Common myeloid progenitor, CD34-positive (primary cell): ENCODE results near the gene PIK3CB.

Source experiments
- CTCF ChIA-PET: fragments of 350-600 bp; sonication (Branson Sonifier 250); formaldehyde crosslinking; loops from one replicate; lab custom pipeline; 2021; ENCODE audit warnings: antibody characterized with exemption; lab: Charles Lee
- POLR2A ChIA-PET: fragments of 350-600 bp; sonication (Branson Sonifier 250); formaldehyde crosslinking; loops from one replicate; lab custom pipeline; 2021; ENCODE audit warnings: antibody characterized with exemption; lab: Charles Lee
- DNase-seq, 3 donors: peaks; one replicate each; pipeline versions ENCODE4 v3.0.0 to v3.0.0-alpha.2; 2013
- H3K27ac ChIP-seq, 2 experiments: 1 replicate in 1 of 2; 2 replicates in 1 of 2; pipeline ENCODE4 v1.7.0; 2013; ENCODE audit warnings: inconsistent platforms in 2 of 2, low read length in 2 of 2, mild to moderate bottlenecking in 2 of 2, low read depth in 1 of 2, moderate library complexity in 1 of 2; ENCODE audit not compliant: severe bottlenecking in 2 of 2, insufficient read depth in 1 of 2, poor library complexity in 1 of 2
- H3K27me3 ChIP-seq, 5 experiments: replicated peaks in 2 of 5; 1 replicate in 3 of 5; 2 replicates in 2 of 5; pipeline versions ENCODE4 v1.6.1 to v1.7.0; 2013; ENCODE audit warnings: low read length in 4 of 5, mild to moderate bottlenecking in 2 of 5, moderate library complexity in 2 of 5, inconsistent platforms in 1 of 5; ENCODE audit not compliant: insufficient read depth in 5 of 5, control insufficient read depth in 4 of 5
- H3K36me3 ChIP-seq, 4 experiments: 1 replicate in 2 of 4; 2 replicates in 2 of 4; pipeline versions ENCODE4 v1.6.1 to v1.7.0; 2013; ENCODE audit warnings: low read length in 3 of 4, control low read depth in 1 of 4, mild to moderate bottlenecking in 1 of 4; ENCODE audit not compliant: control insufficient read depth in 4 of 4, insufficient read depth in 4 of 4
- H3K4me1 ChIP-seq, 4 experiments: 1 replicate in 3 of 4; 2 replicates in 1 of 4; pipeline versions ENCODE4 v1.6.1 to v1.7.1; 2013; ENCODE audit warnings: low read length in 3 of 4, mild to moderate bottlenecking in 3 of 4, control low read depth in 1 of 4, inconsistent platforms in 1 of 4, moderate library complexity in 1 of 4; ENCODE audit not compliant: control insufficient read depth in 4 of 4, insufficient read depth in 4 of 4; ENCODE audit errors: control extremely low read depth in 1 of 4
- H3K4me3 ChIP-seq, 7 experiments: 1 replicate in 4 of 7; 2 replicates in 3 of 7; pipeline versions ENCODE4 v1.5.1 to v1.7.0; 2013; ENCODE audit warnings: mild to moderate bottlenecking in 7 of 7, low read length in 6 of 7, moderate library complexity in 6 of 7, inconsistent platforms in 2 of 7, low read depth in 2 of 7, control low read depth in 1 of 7; ENCODE audit not compliant: insufficient read depth in 4 of 7, control insufficient read depth in 1 of 7; ENCODE audit errors: extremely low read depth in 1 of 7
- H3K9me3 ChIP-seq, 5 experiments: 1 replicate in 4 of 5; 2 replicates in 1 of 5; pipeline versions ENCODE4 v1.6.1 to v1.7.1; 2013; ENCODE audit warnings: low read length in 4 of 5, mild to moderate bottlenecking in 2 of 5, inconsistent platforms in 1 of 5, low read depth in 1 of 5, moderate library complexity in 1 of 5; ENCODE audit not compliant: control insufficient read depth in 4 of 5, insufficient read depth in 2 of 5; ENCODE audit errors: control extremely low read depth in 1 of 5
- WGBS: methylation state at CpG from one replicate; pipeline ENCODE4 v1.1.5; 2013; ENCODE audit not compliant: insufficient coverage; 5-methylcytosine and 5-hydroxymethylcytosine counted together

Gene PIK3CB

GRCh38 chr3:138724443-138724842 is 110.3 kb downstream of the PIK3CB start:
- Histone ChIP-seq H3K27ac (peak overlapping the region in 1 of 2 experiments; percentile 0), H3K27me3 (no peaks in the 10 kb centered on the region), H3K4me1 (peaks cover 4 to 31% (median 15%) of the 10 kb centered on the region in 4 experiments), H3K4me3 (no peak overlapping the region), H3K36me3 (peaks cover 0 to 4% (median 3%) of the 10 kb centered on the region in 4 experiments), H3K9me3 (no peaks in the 10 kb centered on the region)
- no peak for DNase-seq
- 100% methylated on average over 1 of the region's 6 CpGs for WGBS
- POLR2A ChIA-PET, result no interaction called here
- CTCF ChIA-PET, result interaction anchor here (0.6 to 1.2 kb wide), 5 partner anchors 9 to 191 kb away, joined by 3 read pairs; no protein-coding TSS in a partner anchor

DNA sequence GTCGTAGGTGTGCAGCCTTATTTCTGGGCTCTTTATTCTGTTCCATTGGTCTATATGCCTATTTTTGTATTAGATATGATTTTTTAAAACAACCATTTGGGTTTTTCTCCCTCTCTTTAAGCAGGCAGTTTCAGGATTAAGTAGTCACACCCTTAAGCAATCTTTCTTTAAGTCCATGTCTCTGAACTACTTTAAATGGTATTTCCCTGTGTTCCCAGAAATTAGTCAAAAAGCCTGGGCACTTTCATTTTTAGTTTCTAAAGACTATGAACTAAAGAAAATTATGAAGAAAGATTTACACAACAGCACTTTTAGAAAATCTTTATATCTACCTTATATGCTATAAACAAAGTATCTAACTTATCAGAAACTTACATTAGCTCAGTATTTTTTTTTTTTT is 115.9 kb downstream of the PIK3CB start:
- no peak overlapping the region for H3K27ac ChIP-seq
- H3K27me3 ChIP-seq, result no peaks in the 10 kb centered on the region
- WGBS, result no CpG with 5 or more reads among the region's 1 CpG
- DNase-seq, result no peak
- peaks cover 0 to 3% (median 2%) of the 10 kb centered on the region in 4 experiments for H3K36me3 ChIP-seq
- H3K4me3 ChIP-seq, result no peak overlapping the region
- no peaks in the 10 kb centered on the region for H3K9me3 ChIP-seq
- POLR2A ChIA-PET, result no interaction called here
- CTCF ChIA-PET, result interaction anchor here (1.5 kb wide), 1 partner anchor 197 kb away, joined by 3 read pairs; no protein-coding TSS in a partner anchor
- H3K4me1 ChIP-seq, result no peaks in the 10 kb centered on the region

- CTCF ChIA-PET, result interaction anchor here (1.2 kb wide), 1 partner anchor 17 kb away, joined by 3 read pairs; no protein-coding TSS in a partner anchor
- POLR2A ChIA-PET, result interaction anchor here (0.6 kb wide), 1 partner anchor 25 kb away, joined by 4 read pairs; no protein-coding TSS in a partner anchor
- DNase-seq, result no peak
- H3K27me3 ChIP-seq, result no peaks in the 10 kb centered on the region
- no CpG with 5 or more reads among the region's 2 CpGs for WGBS
- no peak overlapping the region for H3K27ac ChIP-seq
- peaks cover 0 to 9% (median 2%) of the 10 kb centered on the region in 4 experiments for H3K36me3 ChIP-seq
- H3K4me3 ChIP-seq, result no peak overlapping the region
- H3K9me3 ChIP-seq, result no peaks in the 10 kb centered on the region
- H3K4me1 ChIP-seq, result no peaks in the 10 kb centered on the region
These were observed 117.4 kb downstream of the PIK3CB start for GRCh38 chr3:138717348-138717747.

GRCh38 chr3:138712086-138712485 is 122.6 kb downstream of the PIK3CB start:
- Histone ChIP-seq H3K27ac (no peak overlapping the region), H3K4me3 (no peak overlapping the region), H3K27me3 (no peaks in the 10 kb centered on the region), H3K36me3 (peaks cover 3 to 17% (median 7%) of the 10 kb centered on the region in 4 experiments), H3K4me1 (no peaks in the 10 kb centered on the region), H3K9me3 (no peaks in the 10 kb centered on the region)
- no CpG with 5 or more reads among the region's 4 CpGs for WGBS
- POLR2A ChIA-PET, result no interaction called here
- DNase-seq, result no peak
- CTCF ChIA-PET, result interaction anchor here (3.0 kb wide), 1 partner anchor 203 kb away, joined by 9 read pairs; no protein-coding TSS in a partner anchor

DNA sequence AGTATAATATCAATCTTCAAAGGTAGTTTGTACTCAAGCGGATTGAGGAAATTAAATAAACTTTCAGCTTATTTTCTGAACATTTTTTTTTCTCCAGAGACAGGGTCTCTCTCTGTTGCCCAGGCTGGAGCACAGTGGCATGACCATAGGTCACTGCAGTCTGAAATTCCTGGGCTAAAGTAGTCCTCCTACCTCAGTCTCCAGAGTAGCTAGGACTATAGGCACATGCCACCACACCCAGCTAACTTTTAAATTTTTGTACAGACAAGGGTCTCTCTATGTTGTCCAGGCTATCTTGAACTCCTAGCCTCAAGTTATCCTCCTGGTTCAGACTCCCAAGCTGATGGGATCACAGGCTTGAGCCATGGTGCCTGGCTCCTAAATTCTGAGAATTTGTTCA is 129.1 kb downstream of the PIK3CB start:
- Histone ChIP-seq H3K27me3 (no peaks in the 10 kb centered on the region), H3K4me1 (no peaks in the 10 kb centered on the region), H3K9me3 (no peaks in the 10 kb centered on the region), H3K36me3 (peaks cover 10 to 28% (median 17%) of the 10 kb centered on the region in 4 experiments), H3K4me3 (no peak overlapping the region), H3K27ac (no peak overlapping the region)
- ChIA-PET CTCF (interaction anchor here (0.7 to 13.7 kb wide), 5 partner anchors 10 to 217 kb away, joined by 3 to 159 read pairs (median 4); no protein-coding TSS in a partner anchor), POLR2A (no interaction called here)
- DNase-seq, result no peak
- WGBS, result no CpG with 5 or more reads among the region's 1 CpG

DNA sequence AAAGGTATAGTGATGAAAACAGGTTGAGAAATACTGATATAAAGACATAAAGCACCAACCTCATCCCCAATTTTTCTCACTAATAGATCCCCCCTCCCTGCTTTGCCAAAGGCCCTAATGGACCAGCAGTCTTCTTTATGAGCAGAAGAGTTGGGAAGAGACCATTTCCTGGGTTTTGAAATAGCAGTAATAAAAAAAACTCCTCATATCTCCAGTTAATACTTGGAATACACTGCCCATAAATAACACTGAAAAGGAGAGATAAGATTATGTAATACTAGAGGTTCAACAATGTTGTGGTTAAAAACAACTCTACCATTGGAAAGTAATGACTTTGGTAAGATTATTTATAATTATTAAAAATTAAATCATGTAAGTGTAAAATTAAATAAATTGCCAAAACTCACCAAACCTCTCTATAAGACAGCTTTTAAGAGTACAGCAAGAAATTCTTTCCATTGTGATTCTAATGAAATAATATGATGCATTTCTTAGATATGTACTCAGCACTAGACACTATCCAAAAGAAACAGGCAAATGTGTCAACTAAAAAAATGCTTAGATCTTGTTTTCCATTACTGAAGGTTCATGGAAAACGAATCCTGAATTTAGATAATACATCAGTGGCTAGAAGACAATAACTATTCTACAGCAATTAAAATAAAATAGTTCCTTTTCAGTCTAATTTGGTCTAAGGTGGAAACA is 137.9 kb downstream of the PIK3CB start:
- ChIA-PET CTCF (interaction anchor here (0.6 to 13.7 kb wide), 8 partner anchors 10 to 226 kb away, joined by 3 to 159 read pairs (median 18); partner anchors contain the start of gene CEP70), POLR2A (no interaction called here)
- Histone ChIP-seq H3K4me3 (no peak overlapping the region), H3K36me3 (peaks cover 7 to 16% (median 11%) of the 10 kb centered on the region in 4 experiments), H3K27me3 (no peaks in the 10 kb centered on the region), H3K27ac (no peak overlapping the region), H3K4me1 (peaks cover 0 to 2% (median 0%) of the 10 kb centered on the region in 4 experiments), H3K9me3 (no peaks in the 10 kb centered on the region)
- WGBS, result no CpG with 5 or more reads among the region's 1 CpG
- no peak for DNase-seq
